Left renal pelvis (tissue), 4 donors: ENCODE data around the gene SCYL1. TPM values are rescaled to one million over a fixed set of nuclear protein-coding genes. Genes with fewer than 3 reads are reported as not detected.

Experiments used
- DNase-seq, 4 donors: peaks; one replicate each; pipeline ENCODE4 v3.0.0-alpha.2; 2013; ENCODE audit warnings: low read depth in 4 of 4, low spot score in 3 of 4
- polyA plus RNA-seq, 4 donors: library from polyadenylated mRNA; unstranded; fragments of 120-200 nt; gene quantifications; one replicate each; pipeline ENCODE4 v1.2.1, GENCODE V29; 2013; ENCODE audit not compliant: insufficient read length in 4 of 4

The SCYL1 gene
- polyA plus RNA-seq, 4 donors: 58.6 to 83.9 (median 59.5) TPM

DNA sequence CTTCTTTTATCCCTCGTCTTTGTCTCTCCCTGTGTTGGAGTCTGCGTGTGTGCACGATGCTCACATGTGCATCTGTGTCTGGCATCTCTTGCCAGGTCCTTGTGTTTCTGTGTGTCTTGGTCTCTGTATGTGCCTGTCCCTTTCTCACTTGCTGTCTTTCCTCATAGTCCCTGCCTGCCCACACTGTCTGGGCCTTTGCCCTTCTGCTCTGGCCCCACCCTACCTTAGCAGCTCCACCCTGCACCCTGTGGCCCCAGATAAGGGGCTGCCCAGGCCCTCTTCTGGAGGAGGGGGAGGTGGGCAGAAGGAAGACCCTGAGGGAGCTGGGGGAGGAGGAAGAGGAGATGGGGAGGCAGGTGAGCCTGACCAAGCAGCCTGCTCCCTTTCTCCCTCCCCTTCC lies 53.8 kb downstream of the SCYL1 start:
- no peak for DNase-seq

DNA sequence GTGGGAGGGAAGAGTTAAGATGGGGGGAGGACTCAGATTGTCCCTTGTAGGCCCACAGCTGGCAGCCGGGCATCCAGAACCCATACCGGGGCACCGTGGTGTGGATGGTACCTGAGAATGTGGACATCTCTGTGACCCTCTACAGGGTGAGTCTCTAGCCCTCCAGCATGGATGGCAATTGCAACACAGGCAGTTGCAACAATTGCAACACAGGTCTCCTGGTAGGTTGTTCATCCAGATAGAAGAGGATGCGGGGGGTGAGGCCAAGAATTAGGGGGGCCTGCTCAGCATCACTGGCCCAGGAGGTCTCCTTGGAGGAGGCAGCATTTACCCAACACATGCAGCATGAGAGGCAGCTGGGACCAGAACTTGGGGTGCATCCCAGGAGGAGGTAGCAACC lies 54.4 kb downstream of the SCYL1 start:
- no peak for DNase-seq

- DNase-seq: no peak
Observed at GRCh38 chr11:65580031-65580692, 55.3 kb downstream of the SCYL1 start.

DNA sequence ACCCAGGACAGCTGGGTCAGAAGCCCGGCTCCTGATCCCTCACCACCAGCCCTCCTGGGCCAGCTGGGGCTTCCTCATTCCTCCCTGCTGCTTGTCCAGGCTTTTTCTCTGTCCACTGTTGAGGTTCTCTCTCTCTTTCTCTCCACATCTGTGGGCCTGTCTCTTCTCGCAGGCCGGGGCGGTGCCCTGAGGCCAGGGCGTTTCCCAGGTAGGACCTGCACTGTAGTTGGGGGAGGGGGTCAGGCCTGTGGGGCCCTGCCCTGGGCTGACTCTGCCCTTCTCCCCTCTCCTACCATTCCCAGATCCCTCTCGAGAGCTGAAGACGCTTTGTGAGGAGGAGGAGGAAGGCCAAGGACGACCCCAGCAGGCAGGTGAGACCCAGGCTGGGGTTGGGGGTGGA lies 55.9 kb downstream of the SCYL1 start:
- DNase-seq: no peak

- no peak for DNase-seq
Observed at GRCh38 chr11:65581928-65582327, 57.0 kb downstream of the SCYL1 start.

- DNase-seq: no peak
Observed at GRCh38 chr11:65583589-65583988, 58.7 kb downstream of the SCYL1 start.

DNA sequence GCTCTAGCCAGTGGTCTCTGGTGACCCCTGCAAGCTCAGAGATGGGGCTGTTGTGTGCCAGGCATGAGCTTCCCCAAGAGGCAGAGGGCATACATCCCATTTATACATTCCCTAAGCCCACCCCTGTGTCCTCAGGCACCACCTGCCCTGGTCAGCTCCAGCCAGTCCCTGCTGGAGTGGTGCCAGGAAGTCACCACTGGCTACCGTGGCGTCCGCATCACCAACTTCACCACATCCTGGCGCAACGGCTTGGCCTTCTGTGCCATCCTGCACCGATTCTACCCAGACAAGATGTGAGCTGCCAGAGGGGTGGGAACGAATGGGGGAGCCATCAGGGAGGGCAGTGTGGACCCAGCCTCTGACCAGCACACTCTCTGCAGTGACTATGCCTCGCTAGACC lies 59.2 kb downstream of the SCYL1 start:
- no peak for DNase-seq

- no peak for DNase-seq
Observed at GRCh38 chr11:65584723-65585171, 59.9 kb downstream of the SCYL1 start.

- no peak for DNase-seq
Observed at GRCh38 chr11:65585396-65586246, 60.7 kb downstream of the SCYL1 start.

DNA sequence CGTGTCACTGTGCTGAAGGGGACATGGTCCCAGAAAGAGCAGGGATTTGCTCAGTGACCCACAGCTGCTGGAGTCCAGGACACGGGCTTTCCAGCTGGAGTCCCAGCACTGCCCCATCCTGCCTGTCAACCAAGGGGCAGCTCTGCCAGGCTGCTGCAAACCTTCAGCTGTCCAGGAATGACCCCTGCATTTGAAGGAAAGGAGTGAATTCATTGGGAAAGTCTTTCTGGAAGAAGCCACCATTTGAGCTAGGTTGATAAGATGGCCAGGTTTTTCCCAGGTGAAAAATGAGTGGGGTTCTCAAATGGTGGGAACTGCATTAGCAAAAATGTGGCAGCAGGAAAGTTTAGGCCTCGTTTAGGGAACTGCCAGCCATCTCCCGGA lies 61.4 kb downstream of the SCYL1 start:
- no peak for DNase-seq

- no peak for DNase-seq
Observed at GRCh38 chr11:65586676-65587075, 61.8 kb downstream of the SCYL1 start.

Other genes with a start within 250 kb of the SCYL1 start
- 10 to 100 TPM in 2 of 4 donors, 1 to 10 TPM in 2; 7.0 to 24.1 (median 11.4) TPM for gene CDC42EP2, start 210.2 kb upstream of the SCYL1 start, polyA plus RNA-seq
- 100 to 1,000 TPM in 1 of 4 donors, 10 to 100 TPM in 3; 80.6 to 102 (median 88.0) TPM for gene DPF2, start 191.2 kb upstream of the SCYL1 start, polyA plus RNA-seq
- gene TIGD3, start 170.3 kb upstream of the SCYL1 start, polyA plus RNA-seq: under 1 TPM; 0.41 to 0.69 (median 0.55) TPM
- gene SLC25A45, start 142.4 kb upstream of the SCYL1 start, polyA plus RNA-seq: 1 to 10 TPM; 4.2 to 9.2 (median 6.1) TPM
- gene FRMD8, start 138.4 kb upstream of the SCYL1 start, polyA plus RNA-seq: 10 to 100 TPM; 11.2 to 24.4 (median 17.0) TPM
- gene NEAT1, start 102.3 kb upstream of the SCYL1 start, polyA plus RNA-seq: 100 to 1,000 TPM; 132 to 289 (median 201) TPM
- 100 to 1,000 TPM; 557 to 843 (median 666) TPM for gene MALAT1, start 26.0 kb upstream of the SCYL1 start, polyA plus RNA-seq
- gene LTBP3, start 33.3 kb downstream of the SCYL1 start, polyA plus RNA-seq: 100 to 1,000 TPM; 115 to 360 (median 154) TPM
- 10 to 100 TPM; 43.7 to 60.9 (median 56.4) TPM for gene ZNRD2, start 45.4 kb downstream of the SCYL1 start, polyA plus RNA-seq
- gene FAM89B, start 47.5 kb downstream of the SCYL1 start, polyA plus RNA-seq: 10 to 100 TPM; 19.7 to 41.1 (median 28.6) TPM
- gene EHBP1L1, start 51.0 kb downstream of the SCYL1 start, polyA plus RNA-seq: 10 to 100 TPM in 3 of 4 donors, 1 to 10 TPM in 1; 10.0 to 29.2 (median 20.2) TPM
- gene KCNK7, start 70.7 kb downstream of the SCYL1 start, polyA plus RNA-seq: under 1 TPM; 0.24 to 0.95 (median 0.46) TPM
- gene MAP3K11, start 89.1 kb downstream of the SCYL1 start, polyA plus RNA-seq: 10 to 100 TPM; 24.9 to 47.5 (median 34.7) TPM
- gene PCNX3, start 90.7 kb downstream of the SCYL1 start, polyA plus RNA-seq: 10 to 100 TPM; 20.3 to 37.9 (median 28.1) TPM
- 10 to 100 TPM; 20.5 to 46.5 (median 34.1) TPM for gene SIPA1, start 113.0 kb downstream of the SCYL1 start, polyA plus RNA-seq
- 10 to 100 TPM; 50.0 to 62.9 (median 58.8) TPM for gene RELA, start 137.8 kb downstream of the SCYL1 start, polyA plus RNA-seq
- 10 to 100 TPM; 47.9 to 80.4 (median 65.7) TPM for gene KAT5, start 187.2 kb downstream of the SCYL1 start, polyA plus RNA-seq
- gene RNASEH2C, start 195.7 kb downstream of the SCYL1 start, polyA plus RNA-seq: 10 to 100 TPM; 32.0 to 59.4 (median 36.5) TPM